ENCODE results near the gene SMURF1. TPM values are rescaled to one million over a fixed set of nuclear protein-coding genes. Genes with fewer than 3 reads are reported as not detected.

The SMURF1 gene
- total RNA-seq, 4 donors from 2014 or later = 23.6 to 35.3 (median 27.8) TPM

GRCh38 chr7:99080679-99081078 is 63.2 kb downstream of the SMURF1 start:
- DNase-seq (ENCODE audit: low spot score) = no peak
- no peak for ATAC-seq (ENCODE audit: low FRiP score)
- TF ChIP-seq, protein P1, sequence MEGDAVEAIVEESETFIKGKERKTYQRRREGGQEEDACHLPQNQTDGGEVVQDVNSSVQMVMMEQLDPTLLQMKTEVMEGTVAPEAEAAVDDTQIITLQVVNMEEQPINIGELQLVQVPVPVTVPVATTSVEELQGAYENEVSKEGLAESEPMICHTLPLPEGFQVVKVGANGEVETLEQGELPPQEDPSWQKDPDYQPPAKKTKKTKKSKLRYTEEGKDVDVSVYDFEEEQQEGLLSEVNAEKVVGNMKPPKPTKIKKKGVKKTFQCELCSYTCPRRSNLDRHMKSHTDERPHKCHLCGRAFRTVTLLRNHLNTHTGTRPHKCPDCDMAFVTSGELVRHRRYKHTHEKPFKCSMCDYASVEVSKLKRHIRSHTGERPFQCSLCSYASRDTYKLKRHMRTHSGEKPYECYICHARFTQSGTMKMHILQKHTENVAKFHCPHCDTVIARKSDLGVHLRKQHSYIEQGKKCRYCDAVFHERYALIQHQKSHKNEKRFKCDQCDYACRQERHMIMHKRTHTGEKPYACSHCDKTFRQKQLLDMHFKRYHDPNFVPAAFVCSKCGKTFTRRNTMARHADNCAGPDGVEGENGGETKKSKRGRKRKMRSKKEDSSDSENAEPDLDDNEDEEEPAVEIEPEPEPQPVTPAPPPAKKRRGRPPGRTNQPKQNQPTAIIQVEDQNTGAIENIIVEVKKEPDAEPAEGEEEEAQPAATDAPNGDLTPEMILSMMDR (IDR thresholded peaks at IDR 0.05) = no peak

DNA sequence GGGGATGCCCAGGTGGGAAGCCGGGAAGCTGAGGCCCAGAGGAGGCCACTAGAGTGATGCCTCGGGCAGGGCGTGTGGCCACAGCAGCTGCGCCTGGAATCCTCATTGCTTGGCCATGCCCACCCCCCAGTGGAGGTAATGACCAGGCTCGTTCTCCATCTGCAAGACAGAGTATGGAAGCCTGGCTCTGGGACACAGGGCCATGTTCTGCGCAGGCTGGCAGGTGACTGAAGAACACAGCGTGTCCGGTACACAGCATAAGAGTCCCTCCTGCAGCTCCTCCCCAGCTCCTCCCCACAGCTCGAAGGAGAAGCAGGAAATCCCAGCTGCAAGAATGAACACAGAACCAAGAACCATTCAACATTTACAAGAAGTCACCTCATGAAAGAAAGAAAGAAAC is 64.8 kb downstream of the SMURF1 start:
- DNase-seq (ENCODE audit: low spot score) (no peak), ATAC-seq (ENCODE audit: low FRiP score) (no peak)
- TF ChIP-seq, protein P1 (IDR thresholded peaks at IDR 0.05) = no peak

GRCh38 chr7:99078416-99078815 is 65.5 kb downstream of the SMURF1 start:
- no peak for ATAC-seq (ENCODE audit: low FRiP score)
- DNase-seq (ENCODE audit: low spot score) = no peak
- TF ChIP-seq, protein P1 (IDR thresholded peaks at IDR 0.05) = no peak

DNA sequence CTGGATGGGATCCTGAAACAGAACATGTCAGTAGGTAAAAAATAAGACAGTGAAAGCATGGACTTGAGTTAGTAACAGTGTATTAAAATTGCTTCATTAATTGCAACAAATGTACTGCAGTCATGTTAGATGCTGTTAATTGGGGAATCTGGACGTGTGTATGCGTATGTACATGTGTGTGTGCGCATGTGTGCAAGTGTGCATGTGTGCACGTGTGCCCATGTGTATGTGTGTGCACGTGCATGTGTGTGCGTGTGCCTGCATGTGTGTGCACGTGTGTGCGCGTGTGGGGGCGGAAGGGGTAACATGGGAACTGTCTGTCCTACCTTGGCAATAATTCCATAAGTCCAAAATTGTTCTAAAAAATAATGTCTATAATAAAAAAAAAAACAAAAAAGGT is 67.3 kb downstream of the SMURF1 start:
- TF ChIP-seq, protein P1 (IDR thresholded peaks at IDR 0.05) = no peak
- DNase-seq (ENCODE audit: low spot score) = no peak
- no peak for ATAC-seq (ENCODE audit: low FRiP score)

GRCh38 chr7:99073839-99074446 is 70.0 kb downstream of the SMURF1 start:
- ATAC-seq (ENCODE audit: low FRiP score) (no peak), DNase-seq (ENCODE audit: low spot score) (no peak)
- TF ChIP-seq, protein P1 (IDR thresholded peaks at IDR 0.05) = no peak

DNA sequence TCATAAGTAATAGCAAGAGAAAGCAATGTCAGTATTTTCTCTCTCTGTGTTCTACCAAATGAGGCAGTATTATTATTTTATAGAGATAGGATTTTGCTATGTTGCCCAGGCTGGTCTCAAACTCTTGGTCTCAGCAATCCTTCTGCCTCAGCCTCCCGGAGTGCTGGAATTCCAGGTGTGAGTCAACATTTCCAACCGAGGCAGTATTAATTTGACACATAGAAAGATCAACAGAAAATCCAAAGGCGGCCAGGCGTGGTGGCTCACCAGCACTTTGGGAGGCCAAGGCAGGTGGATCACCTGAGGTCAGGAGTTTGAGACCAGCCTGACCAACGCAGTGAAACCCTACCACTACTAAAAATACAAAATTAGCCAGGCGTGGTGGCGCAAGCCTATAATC is 71.8 kb downstream of the SMURF1 start:
- DNase-seq (ENCODE audit: low spot score) = no peak
- TF ChIP-seq, protein P1 (IDR thresholded peaks at IDR 0.05) = no peak
- ATAC-seq (ENCODE audit: low FRiP score) = no peak

DNA sequence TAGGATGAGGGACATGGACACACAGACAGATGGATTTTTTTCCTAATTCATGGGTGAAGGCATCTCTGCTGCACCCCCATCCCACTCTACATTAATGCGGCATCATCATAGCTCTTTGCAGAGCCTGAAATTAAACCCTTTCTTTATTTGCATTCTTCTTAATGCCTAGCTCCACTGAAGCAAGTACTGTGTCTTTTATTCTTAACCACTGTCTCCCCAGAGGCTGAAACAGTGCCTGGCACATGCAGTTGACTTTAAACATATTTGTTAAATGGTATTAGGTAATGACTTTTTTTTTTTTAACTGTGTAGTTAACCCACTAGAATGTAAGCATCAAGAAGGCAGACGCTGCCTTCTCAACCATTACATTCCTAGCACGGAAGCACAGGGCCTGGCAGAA is 73.5 kb downstream of the SMURF1 start:
- TF ChIP-seq, protein P1 (IDR thresholded peaks at IDR 0.05) = no peak
- DNase-seq (ENCODE audit: low spot score) (no peak), ATAC-seq (ENCODE audit: low FRiP score) (no peak)

Measured in omental fat pad (tissue), 4 donors.